ENCODE measurements around the gene MEI1.
A peak's percentile ranks its signal among the peaks of the same experiment; 100 is the strongest.
"Not testable (repeated sequence)": the region's sequence is repeated elsewhere in the genome, so short reads cannot be mapped to it uniquely, and the experiment has no call there.

MEI1 gene

GRCh38 chr22:41683052-41683451 is 16.3 kb upstream of the MEI1 start:
- DNase-seq = no peak

DNA sequence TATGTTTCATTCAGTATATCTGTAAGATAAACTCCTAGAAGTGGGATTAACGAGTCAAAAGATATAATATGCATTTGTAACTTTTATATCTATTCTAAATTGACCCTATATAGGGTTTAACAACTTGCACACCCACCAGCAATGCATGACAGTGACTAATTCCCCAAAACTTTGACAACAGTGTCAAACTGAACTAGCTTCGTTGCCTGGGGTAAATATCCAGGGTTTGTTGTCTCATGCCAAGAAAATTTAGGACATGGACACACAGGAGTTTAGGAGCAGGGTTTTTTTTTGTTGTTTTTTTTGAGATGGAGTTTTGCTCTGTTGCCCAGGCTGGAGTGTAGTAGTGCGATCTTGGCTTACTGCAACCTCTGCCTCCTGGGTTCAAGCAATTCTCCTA is 15.7 kb upstream of the MEI1 start:
- DNase-seq = no peak

DNA sequence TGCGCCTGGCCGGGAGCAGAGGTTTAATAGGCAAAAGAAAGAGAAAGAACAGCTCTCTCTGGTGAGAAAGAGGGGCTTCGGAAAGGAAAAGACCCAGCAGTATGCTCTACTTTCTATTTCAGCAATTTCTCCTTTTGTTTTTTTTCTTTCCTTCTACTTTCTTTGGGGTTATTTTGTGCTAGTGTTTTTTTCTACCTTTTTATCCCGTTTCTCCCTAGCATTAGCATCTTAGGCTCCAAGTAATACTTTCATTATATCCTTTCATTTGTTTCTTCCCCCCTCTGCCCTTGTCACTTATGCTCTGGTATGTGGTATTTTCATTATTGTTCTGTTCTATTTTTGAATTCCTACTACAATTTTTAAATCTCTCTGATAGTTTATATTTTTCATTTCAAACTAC is 15.1 kb upstream of the MEI1 start:
- DNase-seq = no peak

DNA sequence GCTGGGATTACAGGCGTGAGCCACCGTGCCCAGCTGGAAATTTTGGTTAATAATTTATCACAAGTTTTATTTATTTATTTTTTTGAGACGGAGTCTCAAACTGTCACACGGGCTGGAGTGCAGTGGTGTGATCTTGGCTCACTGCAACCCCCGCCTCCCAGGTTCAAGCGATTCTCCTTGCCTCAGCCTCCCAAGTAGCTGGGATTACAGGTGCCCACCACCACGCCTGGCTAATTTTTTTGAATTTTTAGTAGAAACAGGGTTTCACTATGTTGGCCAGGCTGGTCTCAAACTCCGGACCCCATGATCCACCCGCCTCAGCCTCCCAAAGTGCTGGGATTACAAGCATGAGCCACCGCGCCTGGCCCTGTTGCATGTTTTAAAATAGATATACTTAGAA is 12.4 kb upstream of the MEI1 start:
- DNase-seq = not testable (repeated sequence)

DNA sequence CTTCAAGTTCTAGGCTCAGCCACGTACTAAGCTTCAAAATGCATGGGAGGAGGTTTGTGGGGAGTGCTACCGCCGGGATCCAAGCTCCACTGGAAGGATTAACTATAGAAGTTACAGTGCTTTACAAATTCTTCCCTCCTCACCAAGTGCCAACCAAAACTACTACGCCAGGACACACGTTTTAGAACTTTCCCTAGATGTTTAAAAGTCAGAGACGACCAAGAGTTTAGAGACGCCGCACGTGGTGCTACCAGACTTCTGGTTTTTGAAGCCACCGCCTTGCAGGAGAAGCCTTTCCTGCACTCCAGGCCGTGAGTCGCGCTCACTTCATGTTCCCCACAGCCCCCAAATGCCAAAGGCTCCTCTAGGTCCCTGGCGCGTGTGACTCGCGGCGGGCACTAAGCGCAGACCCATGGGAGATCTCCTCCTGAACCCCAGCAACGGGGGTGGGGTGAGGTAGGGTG is 11.4 kb upstream of the MEI1 start:
- peak in 3 of 58 donors; percentile 14 to 29 (median 23) for DNase-seq

- peak; percentile 19 to 94 (median 82) for DNase-seq
Observed at GRCh38 chr22:41688365-41689211, 10.7 kb upstream of the MEI1 start, which contains the start of gene SNU13. Gene SNU13 (minus strand): TSS chr22:41688867. CDS start chr22:41688796, 71 bp downstream.

GRCh38 chr22:41690476-41690875 is 8.8 kb upstream of the MEI1 start:
- DNase-seq = peak in 1 of 58 donors; percentile 1

GRCh38 chr22:41695211-41695610 is 4.1 kb upstream of the MEI1 start:
- DNase-seq = no peak

DNA sequence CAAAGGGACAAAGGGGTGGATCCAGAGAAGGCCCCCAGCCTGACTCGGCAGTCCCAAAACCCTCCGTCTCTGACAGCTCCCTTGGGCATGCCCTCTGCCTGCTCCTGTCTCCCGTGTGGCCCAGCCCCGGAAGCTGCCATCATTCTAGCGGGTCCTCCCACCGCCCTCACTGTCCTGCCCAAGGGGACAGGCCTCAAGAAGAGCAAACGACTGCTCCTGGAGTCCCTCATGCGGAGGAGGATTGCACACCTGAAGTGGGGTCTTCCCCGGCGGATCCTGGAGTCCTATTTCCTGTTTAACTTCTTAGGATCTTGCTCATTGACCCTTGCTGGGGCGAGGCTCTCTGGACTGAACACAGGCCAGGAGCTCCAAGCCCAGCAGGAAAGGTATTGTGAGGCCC is 2.6 kb upstream of the MEI1 start:
- DNase-seq = peak in 1 of 58 donors; percentile 21

DNA sequence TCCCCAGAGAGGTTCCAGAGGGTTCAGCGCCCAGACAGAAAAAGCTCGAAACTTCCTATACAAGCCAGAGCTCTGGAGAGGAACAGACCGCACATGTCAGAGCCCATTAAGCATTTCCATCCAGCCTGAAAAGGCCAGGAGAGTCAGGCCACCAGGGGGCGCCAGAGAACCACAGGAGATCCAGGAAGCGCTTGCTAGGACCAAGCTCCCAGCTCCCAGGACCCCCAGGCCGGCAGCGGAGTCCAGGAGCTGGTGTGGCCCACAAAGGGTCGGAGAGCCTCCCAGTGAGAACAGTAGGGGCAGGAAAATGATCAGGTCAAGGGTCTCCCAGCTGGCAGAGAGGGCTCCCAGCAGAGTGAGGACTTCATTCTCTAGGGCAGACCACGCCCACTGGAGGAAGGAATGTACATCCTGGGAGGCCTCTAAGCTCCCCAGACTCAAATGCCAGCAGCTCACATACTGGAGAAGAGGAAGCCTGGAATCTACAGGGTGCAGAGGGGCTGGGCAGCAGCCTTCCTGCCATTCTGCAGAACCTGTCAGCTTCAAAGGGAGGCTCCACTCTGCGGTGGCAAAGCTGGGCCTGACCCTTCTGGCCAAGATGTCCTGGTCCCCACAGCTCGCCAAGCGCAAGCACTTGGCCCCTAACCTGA is 2.1 kb upstream of the MEI1 start:
- DNase-seq = peak in 57 of 58 donors; percentile 25 to 98 (median 77)

GRCh38 chr22:41700108-41700364 is 733 bp downstream of the MEI1 start:
- DNase-seq = no peak

- no peak for DNase-seq
Observed at GRCh38 chr22:41702763-41703162, 3.5 kb downstream of the MEI1 start.

DNA sequence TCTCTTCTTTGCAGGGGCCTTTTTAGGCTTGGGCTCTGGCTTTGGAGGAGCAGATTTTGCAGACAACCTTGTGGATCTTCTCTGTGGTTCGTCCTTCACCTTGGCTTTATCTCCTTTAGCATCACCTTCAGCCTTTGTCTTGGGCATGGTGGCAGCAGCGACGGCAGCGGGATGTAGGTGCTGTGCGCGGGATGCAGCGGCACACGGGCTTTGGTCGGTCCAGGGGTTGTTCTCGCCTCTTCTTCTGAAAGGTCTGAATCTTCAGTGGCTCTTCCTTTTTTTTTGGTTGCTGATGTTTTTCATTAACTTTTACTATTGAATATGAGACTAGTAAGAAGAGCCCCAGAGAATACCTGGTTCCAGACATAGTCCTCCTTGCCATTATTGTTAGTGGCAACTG is 10.0 kb downstream of the MEI1 start:
- no peak for DNase-seq

GRCh38 chr22:41713004-41713403 is 13.7 kb downstream of the MEI1 start:
- no peak for DNase-seq

GRCh38 chr22:41722496-41722895 is 23.2 kb downstream of the MEI1 start:
- no peak for DNase-seq

DNA sequence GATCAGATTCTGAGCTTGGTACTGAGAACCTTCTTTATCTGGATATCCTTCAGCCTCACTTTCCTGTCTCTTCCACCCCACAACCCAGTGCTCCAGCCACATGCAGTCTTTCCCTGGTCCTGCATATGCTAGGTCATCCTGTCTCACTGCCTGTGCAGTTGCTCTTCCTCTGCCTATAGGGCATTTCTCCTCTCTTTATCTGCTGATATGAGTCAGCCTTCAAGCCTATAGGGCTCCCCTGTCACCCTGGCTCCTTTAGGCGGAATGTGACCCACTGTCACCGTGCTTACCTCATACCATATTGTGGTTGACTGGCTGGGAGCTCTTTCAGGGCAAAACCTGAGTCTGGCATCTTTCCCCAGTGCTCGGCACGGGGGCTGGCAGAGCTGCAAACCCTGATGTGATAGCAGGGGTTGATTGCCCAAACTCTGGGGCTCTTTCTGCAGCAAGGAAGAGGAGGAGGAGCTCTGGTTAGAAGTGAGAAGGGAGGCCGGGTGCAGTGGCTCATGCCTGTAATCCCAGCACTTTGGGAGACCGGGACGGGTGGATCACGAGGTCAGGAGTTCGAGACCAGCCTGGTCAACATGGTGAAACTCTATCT is 26.3 kb downstream of the MEI1 start:
- DNase-seq = no peak

DNA sequence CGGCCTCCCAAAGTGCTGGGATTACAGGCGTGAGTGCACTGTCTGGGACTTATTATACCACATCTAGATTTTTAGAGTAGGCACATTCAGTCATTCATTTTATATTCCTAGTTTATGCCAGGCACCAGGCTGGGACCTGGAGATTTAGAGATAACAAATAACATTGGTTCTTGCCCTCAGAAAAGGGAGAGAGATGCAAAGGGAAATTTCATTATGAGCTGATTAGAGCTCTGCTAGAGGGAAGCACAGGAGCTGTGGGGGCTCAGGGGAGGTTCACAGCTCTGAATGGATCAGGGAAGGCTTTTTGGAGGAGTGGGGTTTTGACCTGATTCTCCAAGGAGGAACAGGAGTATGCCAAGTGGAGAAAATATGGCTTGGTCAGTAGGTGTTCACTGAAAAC is 32.3 kb downstream of the MEI1 start:
- DNase-seq = no peak

GRCh38 chr22:41732096-41732772 is 32.9 kb downstream of the MEI1 start:
- DNase-seq = no peak

DNA sequence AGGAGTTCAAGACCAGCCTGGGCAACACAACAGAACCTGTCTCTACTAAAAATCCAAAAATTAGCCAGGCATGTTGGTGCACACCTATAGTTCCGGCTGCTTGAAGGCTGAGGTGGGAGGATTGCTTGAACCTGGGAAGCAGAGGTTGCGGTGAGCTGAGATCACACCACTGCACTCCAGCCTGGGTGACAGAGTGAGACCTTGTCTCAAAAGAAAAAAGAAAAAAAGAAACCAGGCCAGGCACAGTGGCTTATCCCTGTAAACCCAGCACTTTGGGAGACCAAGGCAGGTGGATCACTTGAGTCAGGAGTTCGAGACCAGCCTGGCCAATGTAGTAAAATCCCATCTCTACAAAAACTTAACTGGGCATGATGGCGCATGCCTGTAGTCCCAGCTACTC is 33.9 kb downstream of the MEI1 start:
- DNase-seq = not testable (repeated sequence)

DNA sequence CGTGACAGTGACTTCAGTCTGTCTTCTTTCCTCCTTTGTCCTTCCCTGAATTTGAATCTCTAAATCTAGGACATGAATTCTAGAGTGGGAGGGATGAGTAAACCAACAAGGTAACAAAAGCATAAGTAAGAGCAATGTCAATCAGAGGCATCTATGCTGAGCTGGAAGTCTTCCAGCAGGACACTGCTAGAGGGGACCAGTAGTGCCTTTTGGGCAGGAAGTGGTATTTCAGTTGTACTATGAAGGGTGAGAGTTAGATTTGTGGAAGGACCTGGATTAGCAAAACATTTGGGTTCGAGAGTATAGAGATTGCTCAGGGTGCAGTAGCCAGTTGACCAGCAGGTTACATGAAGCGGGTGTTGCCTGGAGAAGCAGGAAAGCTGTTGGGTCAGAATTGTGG is 40.3 kb downstream of the MEI1 start:
- no peak for DNase-seq

DNA sequence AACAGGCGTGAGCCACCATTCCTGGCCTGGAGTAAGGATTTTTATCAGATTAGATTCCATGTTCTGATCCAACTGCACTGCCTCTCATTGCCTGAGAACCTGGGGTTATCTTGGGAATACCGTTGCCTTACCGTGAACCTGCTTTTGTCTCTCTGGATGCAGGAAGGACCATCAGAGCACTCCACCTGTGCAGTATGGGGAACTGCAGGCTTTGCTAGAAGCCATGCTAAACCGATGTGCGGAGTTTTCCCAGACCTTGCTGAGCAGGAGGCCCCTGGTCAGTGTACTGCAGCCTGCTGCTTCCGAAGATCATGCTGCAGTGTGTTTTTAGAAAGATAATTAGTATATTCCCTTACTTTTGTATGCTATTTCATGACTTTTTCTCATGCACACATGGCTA is 43.6 kb downstream of the MEI1 start:
- no peak for DNase-seq

- no peak for DNase-seq
Observed at GRCh38 chr22:41745968-41746367, 46.7 kb downstream of the MEI1 start.

All from anterior cingulate cortex (tissue), 58 donors.